GM21619 (cell line): ENCODE data around the gene FCHO1.
A peak's percentile ranks its signal among the peaks of the same experiment; 100 is the strongest.

Experiments used
- ATAC-seq: cut with Tn5 transposase; IDR thresholded peaks from one replicate; pipeline ENCODE4 v1.9.1; 2021; ENCODE audit not compliant: unreplicated experiment

Gene FCHO1

GRCh38 chr19:17727843-17728242 lies 23.4 kb upstream of the FCHO1 start:
- no peak for ATAC-seq

GRCh38 chr19:17733127-17733526 lies 18.1 kb upstream of the FCHO1 start:
- ATAC-seq, result no peak

GRCh38 chr19:17734146-17734545 lies 17.1 kb upstream of the FCHO1 start:
- ATAC-seq, result no peak

- no peak for ATAC-seq
These were observed 15.9 kb upstream of the FCHO1 start for GRCh38 chr19:17735410-17735809.

GRCh38 chr19:17737690-17738153 lies 13.6 kb upstream of the FCHO1 start:
- ATAC-seq, result no peak

GRCh38 chr19:17739121-17739875 lies 12.0 kb upstream of the FCHO1 start:
- ATAC-seq, result peak; percentile 51

- ATAC-seq, result no peak
These were observed 9.8 kb upstream of the FCHO1 start for GRCh38 chr19:17741456-17741855.

GRCh38 chr19:17743874-17744580 lies 7.2 kb upstream of the FCHO1 start:
- no peak for ATAC-seq

- peak; percentile 58 for ATAC-seq
These were observed 3.8 kb upstream of the FCHO1 start for GRCh38 chr19:17747205-17748098.

- ATAC-seq, result no peak
These were observed 2.2 kb upstream of the FCHO1 start for GRCh38 chr19:17748884-17749638.

- no peak for ATAC-seq
These were observed 1.4 kb upstream of the FCHO1 start for GRCh38 chr19:17749912-17750317.

GRCh38 chr19:17751912-17752273 lies 616 bp downstream of the FCHO1 start:
- no peak for ATAC-seq

- ATAC-seq, result no peak
These were observed 1.8 kb downstream of the FCHO1 start for GRCh38 chr19:17752865-17753639.

- ATAC-seq, result no peak
These were observed 2.7 kb downstream of the FCHO1 start for GRCh38 chr19:17753976-17754375.

- peak; percentile 44 for ATAC-seq
These were observed 3.6 kb downstream of the FCHO1 start for GRCh38 chr19:17754634-17755442.

GRCh38 chr19:17755443-17755890 lies 4.2 kb downstream of the FCHO1 start:
- no peak for ATAC-seq

GRCh38 chr19:17755977-17756670 lies 4.8 kb downstream of the FCHO1 start:
- ATAC-seq, result no peak

GRCh38 chr19:17757125-17757524 lies 5.8 kb downstream of the FCHO1 start:
- no peak for ATAC-seq
